Activated naive CD4-positive, alpha-beta T cell treated with anti-CD3 and anti-CD28 coated beads for 36 hours (primary cell): Measurements from ENCODE around the gene ANP32A. TPM values are rescaled to one million over a fixed set of nuclear protein-coding genes. Genes with fewer than 3 reads are reported as not detected.

Experiments
- CTCF ChIA-PET: fragments of 350-600 bp; sonication (Branson Sonifier 250); formaldehyde crosslinking; loops from one replicate; lab custom pipeline; 2021; ENCODE audit warnings: antibody characterized with exemption; lab: Charles Lee
- DNase-seq: peaks from one replicate; pipeline ENCODE4 v3.0.0-alpha.2; 2020
- H3K27ac Mint-ChIP-seq: one replicate; pipeline ENCODE4 v1.8.0; 2021; ENCODE audit warnings: mild to moderate bottlenecking, mixed read lengths
- H3K27me3 Mint-ChIP-seq: one replicate; pipeline ENCODE4 v1.8.0; 2021; ENCODE audit warnings: low read depth, mixed read lengths
- H3K36me3 Mint-ChIP-seq: one replicate; pipeline ENCODE4 v1.8.0; 2021; ENCODE audit warnings: low read depth, mixed read lengths
- H3K4me1 Mint-ChIP-seq: one replicate; pipeline ENCODE4 v1.8.0; 2021; ENCODE audit warnings: low read depth, mixed read lengths
- H3K4me3 Mint-ChIP-seq: one replicate; pipeline ENCODE4 v1.8.0; 2021; ENCODE audit warnings: mild to moderate bottlenecking, moderate library complexity, mixed read lengths
- H3K9me3 Mint-ChIP-seq: one replicate; pipeline ENCODE4 v1.8.0; 2021; ENCODE audit warnings: mixed read lengths
- intact Hi-C: fragments of 100-400 bp; cut with micrococcal nuclease; formaldehyde crosslinking; loops from one replicate; pipeline ENCODE4 v1.15.1; 2023
- total RNA-seq, 2 experiments: library from RNA; stranded (reverse); gene quantifications; one replicate each; pipeline ENCODE4 v1.2.3, GENCODE V29; 2021

ANP32A gene
- total RNA-seq, 2 experiments from 2014 or later = 216 to 245 TPM

GRCh38 chr15:68795298-68795848 is 25.3 kb downstream of the ANP32A start:
- Mint-ChIP-seq H3K27me3 (no peaks in the 10 kb centered on the region), H3K4me1 (peaks cover 98% of the 10 kb centered on the region), H3K36me3 (peaks cover 12% of the 10 kb centered on the region), H3K9me3 (no peaks in the 10 kb centered on the region), H3K4me3 (peak overlapping the region; percentile 32), H3K27ac (peak overlapping the region; percentile 65)
- peak; percentile 91 for DNase-seq
- intact Hi-C loops = loop anchor here (10.0 kb wide), 1 partner anchor 741 kb away; the partner anchor contains the start of gene PIAS1
- CTCF ChIA-PET = interaction anchor here (1.2 to 2.6 kb wide), 7 partner anchors 11 to 122 kb away, joined by 4 to 13 read pairs (median 6); no protein-coding TSS in a partner anchor

GRCh38 chr15:68794863-68795262 is 25.8 kb downstream of the ANP32A start:
- intact Hi-C loops = loop anchor here (10.0 kb wide), 1 partner anchor 740 kb away; the partner anchor contains the start of gene PIAS1

GRCh38 chr15:68794307-68794706 is 26.4 kb downstream of the ANP32A start:
- H3K27me3 Mint-ChIP-seq = no peaks in the 10 kb centered on the region
- peaks cover 8% of the 10 kb centered on the region for H3K36me3 Mint-ChIP-seq
- CTCF ChIA-PET = interaction anchor here (0.8 to 2.6 kb wide), 8 partner anchors 10 to 240 kb away, joined by 3 to 13 read pairs (median 6); no protein-coding TSS in a partner anchor
- peaks cover 98% of the 10 kb centered on the region for H3K4me1 Mint-ChIP-seq
- no peak for DNase-seq
- no peaks in the 10 kb centered on the region for H3K9me3 Mint-ChIP-seq
- H3K4me3 Mint-ChIP-seq = no peak overlapping the region
- intact Hi-C loops = loop anchor here (10.0 kb wide), 1 partner anchor 740 kb away; the partner anchor contains the start of gene PIAS1
- H3K27ac Mint-ChIP-seq = peak overlapping the region; percentile 21

More at GRCh38 chr15:68794863-68795262, 25.8 kb downstream of the ANP32A start:
- DNase-seq = no peak
- no peaks in the 10 kb centered on the region for H3K9me3 Mint-ChIP-seq
- CTCF ChIA-PET = interaction anchor here (1.3 to 2.6 kb wide), 7 partner anchors 11 to 240 kb away, joined by 3 to 13 read pairs (median 6); no protein-coding TSS in a partner anchor
- H3K4me3 Mint-ChIP-seq = no peak overlapping the region
- H3K36me3 Mint-ChIP-seq = peaks cover 9% of the 10 kb centered on the region
- H3K27me3 Mint-ChIP-seq = no peaks in the 10 kb centered on the region
- peak overlapping the region; percentile 10 for H3K27ac Mint-ChIP-seq
- peaks cover 98% of the 10 kb centered on the region for H3K4me1 Mint-ChIP-seq

GRCh38 chr15:68793776-68794175 is 26.9 kb downstream of the ANP32A start:
- intact Hi-C loops = loop anchor here (10.0 kb wide), 1 partner anchor 739 kb away; the partner anchor contains the start of gene PIAS1
- peaks cover 98% of the 10 kb centered on the region for H3K4me1 Mint-ChIP-seq
- peaks cover 5% of the 10 kb centered on the region for H3K36me3 Mint-ChIP-seq
- H3K27ac Mint-ChIP-seq = no peak overlapping the region
- no peaks in the 10 kb centered on the region for H3K27me3 Mint-ChIP-seq
- DNase-seq = no peak
- CTCF ChIA-PET = interaction anchor here (0.8 to 2.6 kb wide), 6 partner anchors 10 to 239 kb away, joined by 3 to 13 read pairs (median 6); no protein-coding TSS in a partner anchor
- H3K9me3 Mint-ChIP-seq = no peaks in the 10 kb centered on the region
- H3K4me3 Mint-ChIP-seq = no peak overlapping the region

DNA sequence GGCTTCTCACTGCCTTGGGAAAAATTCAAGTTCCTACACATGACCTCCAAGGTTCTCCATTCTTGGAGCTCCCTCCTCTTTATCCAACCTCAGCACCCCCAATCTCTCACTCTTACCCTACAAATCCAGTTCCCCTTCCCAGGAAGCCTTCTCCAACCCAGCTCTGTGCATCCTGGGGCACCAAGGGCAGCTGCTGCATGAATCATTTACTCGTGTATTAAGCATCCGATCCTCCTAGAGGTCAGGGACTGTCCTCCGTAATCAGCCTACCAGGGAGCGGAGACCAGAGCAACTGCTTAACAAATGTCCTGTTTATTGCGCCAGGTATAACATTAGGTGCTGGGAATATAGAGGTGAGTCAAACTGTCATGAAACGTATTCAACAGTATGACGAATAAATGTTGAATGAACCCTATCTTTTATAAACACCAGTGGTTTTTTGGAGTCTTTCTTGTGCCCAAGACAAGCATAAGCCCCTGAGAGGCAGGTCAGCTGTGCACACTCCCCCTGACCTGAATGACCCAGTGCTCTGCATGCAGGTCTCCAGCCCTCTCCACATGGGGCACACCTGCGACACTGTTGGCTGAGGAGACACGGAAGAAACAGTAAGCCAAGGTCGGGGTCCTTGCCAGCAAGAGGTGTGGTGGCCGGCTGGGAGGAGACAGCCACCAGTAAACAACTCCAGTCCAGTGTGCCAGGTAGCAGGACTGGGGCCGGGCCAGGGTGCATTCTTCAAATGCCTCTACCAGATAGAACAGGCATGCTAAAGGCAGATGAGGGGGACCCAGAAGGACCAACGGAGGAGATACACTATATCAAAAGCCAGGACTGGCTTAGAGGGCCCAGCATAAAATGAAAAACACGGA is 27.6 kb downstream of the ANP32A start:
- Mint-ChIP-seq H3K9me3 (no peaks in the 10 kb centered on the region), H3K27me3 (no peaks in the 10 kb centered on the region), H3K27ac (peak overlapping the region; percentile 19), H3K4me1 (peaks cover 94% of the 10 kb centered on the region), H3K4me3 (no peak overlapping the region), H3K36me3 (peaks cover 5% of the 10 kb centered on the region)
- DNase-seq = no peak
- CTCF ChIA-PET = interaction anchor here (1.4 to 2.5 kb wide), 2 partner anchors 79 to 239 kb away, joined by 3 to 6 read pairs; no protein-coding TSS in a partner anchor
- intact Hi-C loops = loop anchor here (10.0 kb wide), 1 partner anchor 738 kb away; the partner anchor contains the start of gene PIAS1

GRCh38 chr15:68791431-68792283 is 29.0 kb downstream of the ANP32A start:
- H3K4me3 Mint-ChIP-seq = peak overlapping the region; percentile 37

GRCh38 chr15:68790910-68791309 is 29.8 kb downstream of the ANP32A start:
- no peaks in the 10 kb centered on the region for H3K9me3 Mint-ChIP-seq
- H3K27ac Mint-ChIP-seq = peak overlapping the region; percentile 85
- CTCF ChIA-PET = no interaction called here
- DNase-seq = no peak
- no peak overlapping the region for H3K4me3 Mint-ChIP-seq
- intact Hi-C loops = loop anchor here (1.0 to 10.0 kb wide), 2 partner anchors 26 to 736 kb away; partner anchors contain the start of gene PIAS1
- H3K4me1 Mint-ChIP-seq = peaks cover 79% of the 10 kb centered on the region
- no peaks in the 10 kb centered on the region for H3K27me3 Mint-ChIP-seq
- peaks cover 6% of the 10 kb centered on the region for H3K36me3 Mint-ChIP-seq

More at GRCh38 chr15:68791431-68792283, 29.0 kb downstream of the ANP32A start:
- Mint-ChIP-seq H3K36me3 (peaks cover 5% of the 10 kb centered on the region), H3K9me3 (no peaks in the 10 kb centered on the region), H3K4me1 (peaks cover 84% of the 10 kb centered on the region), H3K27me3 (no peaks in the 10 kb centered on the region), H3K27ac (peak overlapping the region; percentile 85)
- CTCF ChIA-PET = interaction anchor here (0.6 to 0.7 kb wide), 2 partner anchors 8 to 266 kb away, joined by 3 read pairs; no protein-coding TSS in a partner anchor
- intact Hi-C loops = loop anchor here (1.0 to 10.0 kb wide), 2 partner anchors 26 to 737 kb away; partner anchors contain the start of gene PIAS1
- peak; percentile 76 for DNase-seq

- H3K4me3 Mint-ChIP-seq = no peak overlapping the region
- H3K9me3 Mint-ChIP-seq = no peaks in the 10 kb centered on the region
- no peak for DNase-seq
- peak overlapping the region; percentile 36 for H3K27ac Mint-ChIP-seq
- H3K27me3 Mint-ChIP-seq = no peaks in the 10 kb centered on the region
- H3K36me3 Mint-ChIP-seq = peaks cover 9% of the 10 kb centered on the region
- CTCF ChIA-PET = no interaction called here
- peaks cover 72% of the 10 kb centered on the region for H3K4me1 Mint-ChIP-seq
- intact Hi-C loops = loop anchor here (10.0 kb wide), 1 partner anchor 735 kb away; the partner anchor contains the start of gene PIAS1
Measured at GRCh38 chr15:68790242-68790575, 30.5 kb downstream of the ANP32A start.

GRCh38 chr15:68789534-68790241 is 31.0 kb downstream of the ANP32A start:
- H3K4me1 Mint-ChIP-seq = peaks cover 67% of the 10 kb centered on the region
- H3K36me3 Mint-ChIP-seq = peaks cover 8% of the 10 kb centered on the region
- H3K27ac Mint-ChIP-seq = peak overlapping the region; percentile 53
- CTCF ChIA-PET = no interaction called here
- no peaks in the 10 kb centered on the region for H3K9me3 Mint-ChIP-seq
- no peak for DNase-seq
- no peak overlapping the region for H3K4me3 Mint-ChIP-seq
- intact Hi-C loops = loop anchor here (10.0 kb wide), 2 partner anchors 625 to 735 kb away; partner anchors contain the start of genes KIF23 and PIAS1
- no peaks in the 10 kb centered on the region for H3K27me3 Mint-ChIP-seq

DNA sequence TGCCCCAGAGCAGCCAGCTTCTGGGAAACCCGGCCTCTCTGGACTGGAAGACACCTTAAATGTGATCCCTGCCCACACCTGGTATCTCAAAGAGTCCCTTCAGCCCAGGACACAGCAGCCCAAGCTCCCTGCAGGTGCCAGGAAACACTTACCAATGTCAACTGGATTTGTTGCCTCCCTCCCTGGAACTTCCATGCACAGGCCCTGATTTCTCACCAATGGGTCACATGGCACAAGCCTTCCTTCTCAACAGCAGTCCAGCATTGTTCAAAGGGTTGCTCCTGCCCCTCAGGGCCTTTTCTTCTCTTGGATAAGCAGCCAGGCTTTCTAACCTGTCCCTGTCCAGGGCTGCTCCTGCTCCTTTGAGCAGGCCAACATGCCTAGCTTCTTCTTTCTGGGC is 31.6 kb downstream of the ANP32A start:
- peak overlapping the region; percentile 53 for H3K27ac Mint-ChIP-seq
- CTCF ChIA-PET = no interaction called here

DNA sequence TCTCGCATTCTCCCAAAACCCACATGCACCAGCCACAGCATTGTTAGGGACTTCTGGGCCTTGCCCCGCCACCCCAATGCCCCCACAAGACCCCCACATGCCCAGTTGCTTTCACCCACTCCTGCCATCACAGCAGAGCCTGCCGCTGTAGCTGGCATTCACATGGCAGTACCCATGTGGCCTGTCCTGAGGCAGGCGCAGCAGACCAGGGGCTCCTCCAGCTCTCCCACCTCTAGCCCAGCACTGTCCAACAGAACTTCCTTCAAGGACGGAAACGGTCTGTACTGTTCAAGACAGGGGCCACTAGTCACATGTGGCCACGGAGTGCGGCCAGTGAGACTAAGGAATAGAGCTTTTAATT is 32.5 kb downstream of the ANP32A start:
- peaks cover 68% of the 10 kb centered on the region for H3K4me1 Mint-ChIP-seq
- CTCF ChIA-PET = no interaction called here
- H3K9me3 Mint-ChIP-seq = no peaks in the 10 kb centered on the region
- H3K36me3 Mint-ChIP-seq = peaks cover 11% of the 10 kb centered on the region
- H3K4me3 Mint-ChIP-seq = no peak overlapping the region
- H3K27me3 Mint-ChIP-seq = no peaks in the 10 kb centered on the region
- DNase-seq = no peak
- peak overlapping the region; percentile 61 for H3K27ac Mint-ChIP-seq
- intact Hi-C loops = loop anchor here (10.0 kb wide), 1 partner anchor 627 kb away; the partner anchor contains the start of gene KIF23

More for the DNA sequence above, 31.6 kb downstream of the ANP32A start:
- DNase-seq = no peak
- intact Hi-C loops = loop anchor here (10.0 kb wide), 1 partner anchor 626 kb away; the partner anchor contains the start of gene KIF23
- Mint-ChIP-seq H3K36me3 (peaks cover 8% of the 10 kb centered on the region), H3K9me3 (no peaks in the 10 kb centered on the region), H3K27me3 (no peaks in the 10 kb centered on the region), H3K4me1 (peaks cover 67% of the 10 kb centered on the region), H3K4me3 (no peak overlapping the region)
